Measurements from ENCODE around the gene RAVER1. TPM values are rescaled to one million over a fixed set of nuclear protein-coding genes. Genes with fewer than 3 reads are reported as not detected.

RAVER1 gene
- total RNA-seq, 1 experiment from 2014 or later = 55.6 TPM

- BruUV-seq (replicated peaks) = TSS peak; percentile 52
- H3K36me3 ChIP-seq (ENCODE audit: control insufficient read depth, insufficient read depth, low read length) = peaks cover 2% of the 10 kb centered on the region; the same call in 1 of the 2 replicates
- 0 out of 2 replicates have a peak, but pooled peaks cover 2% of the 10 kb centered on the region for H3K4me1 ChIP-seq (ENCODE audit: control insufficient read depth, insufficient read depth, low read length)
- ChIA-PET POLR2A (no interaction called here), CTCF (interaction anchor here (0.9 kb wide), 1 partner anchor 8 kb away, joined by 4 read pairs; no protein-coding TSS in a partner anchor)
- no peak for DNase-seq (ENCODE audit: low read depth, low spot score)
- no peak for ATAC-seq
- intact Hi-C loops (cut with micrococcal nuclease; ENCODE audit: unreplicated experiment) (no loop called here), in situ Hi-C loops (cut with HindIII; ENCODE audit: low pct_unique_long_range_greater_than_20kb, low sequenced_read_pairs) (no loop called here)
- no peaks in the 10 kb centered on the region for H3K27me3 ChIP-seq (ENCODE audit: control insufficient read depth, insufficient read depth, low read length)
- H3K9me3 ChIP-seq (ENCODE audit: control insufficient read depth, insufficient read depth, low read depth, low read length) = no peaks in the 10 kb centered on the region
- no peak overlapping the region for H3K4me3 ChIP-seq (ENCODE audit: low read depth in 2 of 2, low read length in 2 of 2)
- TF ChIP-seq, protein P1, sequence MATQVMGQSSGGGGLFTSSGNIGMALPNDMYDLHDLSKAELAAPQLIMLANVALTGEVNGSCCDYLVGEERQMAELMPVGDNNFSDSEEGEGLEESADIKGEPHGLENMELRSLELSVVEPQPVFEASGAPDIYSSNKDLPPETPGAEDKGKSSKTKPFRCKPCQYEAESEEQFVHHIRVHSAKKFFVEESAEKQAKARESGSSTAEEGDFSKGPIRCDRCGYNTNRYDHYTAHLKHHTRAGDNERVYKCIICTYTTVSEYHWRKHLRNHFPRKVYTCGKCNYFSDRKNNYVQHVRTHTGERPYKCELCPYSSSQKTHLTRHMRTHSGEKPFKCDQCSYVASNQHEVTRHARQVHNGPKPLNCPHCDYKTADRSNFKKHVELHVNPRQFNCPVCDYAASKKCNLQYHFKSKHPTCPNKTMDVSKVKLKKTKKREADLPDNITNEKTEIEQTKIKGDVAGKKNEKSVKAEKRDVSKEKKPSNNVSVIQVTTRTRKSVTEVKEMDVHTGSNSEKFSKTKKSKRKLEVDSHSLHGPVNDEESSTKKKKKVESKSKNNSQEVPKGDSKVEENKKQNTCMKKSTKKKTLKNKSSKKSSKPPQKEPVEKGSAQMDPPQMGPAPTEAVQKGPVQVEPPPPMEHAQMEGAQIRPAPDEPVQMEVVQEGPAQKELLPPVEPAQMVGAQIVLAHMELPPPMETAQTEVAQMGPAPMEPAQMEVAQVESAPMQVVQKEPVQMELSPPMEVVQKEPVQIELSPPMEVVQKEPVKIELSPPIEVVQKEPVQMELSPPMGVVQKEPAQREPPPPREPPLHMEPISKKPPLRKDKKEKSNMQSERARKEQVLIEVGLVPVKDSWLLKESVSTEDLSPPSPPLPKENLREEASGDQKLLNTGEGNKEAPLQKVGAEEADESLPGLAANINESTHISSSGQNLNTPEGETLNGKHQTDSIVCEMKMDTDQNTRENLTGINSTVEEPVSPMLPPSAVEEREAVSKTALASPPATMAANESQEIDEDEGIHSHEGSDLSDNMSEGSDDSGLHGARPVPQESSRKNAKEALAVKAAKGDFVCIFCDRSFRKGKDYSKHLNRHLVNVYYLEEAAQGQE (IDR thresholded peaks at IDR 0.05; ENCODE audit: insufficient read depth in 1 of 2, low read depth in 2 of 2, low read length in 1 of 2) = no peak
- TF ChIP-seq POLR2AphosphoS5 (IDR thresholded peaks at IDR 0.05; ENCODE audit: low read depth, low read length) (no peak), CTCF (IDR thresholded peaks at IDR 0.05) (no peak), TCF7L2 (IDR thresholded peaks at IDR 0.05; ENCODE audit: low read depth, low read length) (no peak), SIN3A (IDR thresholded peaks at IDR 0.05; ENCODE audit: borderline replicate concordance, insufficient read depth, low read depth, low read length) (no peak)
- no peak overlapping the region for H3K27ac ChIP-seq (ENCODE audit: low read length)
These were observed 53.4 kb downstream of the RAVER1 start for GRCh38 chr19:10279737-10280442.

DNA sequence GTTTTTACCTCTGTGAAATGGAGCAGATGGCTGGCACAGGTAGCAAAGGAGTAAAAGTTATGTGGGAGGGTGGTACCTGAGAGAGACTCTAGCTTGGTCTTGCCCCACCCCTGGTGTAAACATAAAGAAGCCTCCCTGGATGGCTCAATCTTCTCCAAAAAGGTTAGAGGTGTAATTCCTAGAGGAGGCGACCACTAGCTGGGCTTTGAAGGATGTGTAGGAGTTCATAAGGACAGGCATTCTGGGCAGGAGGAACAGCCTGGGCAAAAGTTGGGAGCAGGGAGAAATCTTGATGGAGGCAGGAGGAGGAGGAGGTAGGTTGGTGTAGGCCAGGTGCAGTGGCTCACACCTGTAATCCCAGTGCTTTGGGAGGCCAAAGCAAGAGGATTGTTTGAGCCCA lies 54.4 kb downstream of the RAVER1 start:
- ChIA-PET POLR2A (no interaction called here), CTCF (interaction anchor here (0.6 kb wide), 1 partner anchor 112 kb away, joined by 6 read pairs; no protein-coding TSS in a partner anchor)
- peaks cover 2% of the 10 kb centered on the region; the same call in 1 of the 2 replicates for H3K36me3 ChIP-seq (ENCODE audit: control insufficient read depth, insufficient read depth, low read length)
- TF ChIP-seq CTCF (IDR thresholded peaks at IDR 0.05) (no peak), SIN3A (IDR thresholded peaks at IDR 0.05; ENCODE audit: borderline replicate concordance, insufficient read depth, low read depth, low read length) (no peak), POLR2AphosphoS5 (IDR thresholded peaks at IDR 0.05; ENCODE audit: low read depth, low read length) (no peak), TCF7L2 (IDR thresholded peaks at IDR 0.05; ENCODE audit: low read depth, low read length) (no peak)
- TF ChIP-seq, protein P1 (IDR thresholded peaks at IDR 0.05; ENCODE audit: insufficient read depth in 1 of 2, low read depth in 2 of 2, low read length in 1 of 2) = no peak
- H3K4me1 ChIP-seq (ENCODE audit: control insufficient read depth, insufficient read depth, low read length) = 0 out of 2 replicates have a peak, but pooled peaks cover 2% of the 10 kb centered on the region
- no peak overlapping the region for H3K27ac ChIP-seq (ENCODE audit: low read length)
- no peak overlapping the region for H3K4me3 ChIP-seq (ENCODE audit: low read depth in 2 of 2, low read length in 2 of 2)
- no peak for DNase-seq (ENCODE audit: low read depth, low spot score)
- intact Hi-C loops (cut with micrococcal nuclease; ENCODE audit: unreplicated experiment) = no loop called here
- no peaks in the 10 kb centered on the region for H3K9me3 ChIP-seq (ENCODE audit: control insufficient read depth, insufficient read depth, low read depth, low read length)
- ATAC-seq = no peak
- H3K27me3 ChIP-seq (ENCODE audit: control insufficient read depth, insufficient read depth, low read length) = no peaks in the 10 kb centered on the region
- BruUV-seq (replicated peaks) = no TSS peak
- in situ Hi-C loops (cut with HindIII; ENCODE audit: low pct_unique_long_range_greater_than_20kb, low sequenced_read_pairs) = no loop called here

All from Panc1 (cell line).